Stimulated activated CD8-positive, alpha-beta memory T cell treated with anti-CD3 and anti-CD28 coated beads, Interleukin-12 subunit alpha, Interleukin-12 subunit beta, amount 100 ng/mL, for 24 hours (primary cell): Measurements from ENCODE around the gene ATF7IP.
A peak's percentile ranks its signal among the peaks of the same experiment; 100 is the strongest.
"Not testable (repeated sequence)": the region's sequence is repeated elsewhere in the genome, so short reads cannot be mapped to it uniquely, and the experiment has no call there.

ENCODE experiments used
- DNase-seq: peaks from one replicate; pipeline ENCODE4 v3.0.0-alpha.2; 2020; ENCODE audit errors: extremely low read depth

Gene ATF7IP

GRCh38 chr12:14379508-14379907 is 14.0 kb downstream of the ATF7IP start:
- DNase-seq, result no peak

GRCh38 chr12:14384783-14385638 is 19.5 kb downstream of the ATF7IP start:
- peak; percentile 14 for DNase-seq

- DNase-seq, result no peak
Observed at GRCh38 chr12:14387219-14387871, 21.9 kb downstream of the ATF7IP start.

- no peak for DNase-seq
Observed at GRCh38 chr12:14390449-14390848, 25.0 kb downstream of the ATF7IP start.

- DNase-seq, result no peak
Observed at GRCh38 chr12:14390870-14391530, 25.5 kb downstream of the ATF7IP start.

- DNase-seq, result no peak
Observed at GRCh38 chr12:14393751-14394150, 28.3 kb downstream of the ATF7IP start.

GRCh38 chr12:14394317-14395073 is 29.0 kb downstream of the ATF7IP start:
- no peak for DNase-seq

GRCh38 chr12:14395074-14395778 is 29.7 kb downstream of the ATF7IP start:
- no peak for DNase-seq

- no peak for DNase-seq
Observed at GRCh38 chr12:14396071-14396470, 30.6 kb downstream of the ATF7IP start.

- DNase-seq, result no peak
Observed at GRCh38 chr12:14399871-14400270, 34.4 kb downstream of the ATF7IP start.

- no peak for DNase-seq
Observed at GRCh38 chr12:14400599-14400998, 35.1 kb downstream of the ATF7IP start.

GRCh38 chr12:14401267-14401666 is 35.8 kb downstream of the ATF7IP start:
- not testable (repeated sequence) for DNase-seq

- DNase-seq, result no peak
Observed at GRCh38 chr12:14402697-14403096, 37.2 kb downstream of the ATF7IP start.

GRCh38 chr12:14403293-14403692 is 37.8 kb downstream of the ATF7IP start:
- no peak for DNase-seq

GRCh38 chr12:14403711-14404196 is 38.3 kb downstream of the ATF7IP start:
- DNase-seq, result no peak

- not testable (repeated sequence) for DNase-seq
Observed at GRCh38 chr12:14405407-14405806, 39.9 kb downstream of the ATF7IP start.

GRCh38 chr12:14408208-14408607 is 42.7 kb downstream of the ATF7IP start:
- DNase-seq, result no peak

GRCh38 chr12:14410177-14410576 is 44.7 kb downstream of the ATF7IP start:
- no peak for DNase-seq

- DNase-seq, result no peak
Observed at GRCh38 chr12:14410841-14411569, 45.5 kb downstream of the ATF7IP start.

GRCh38 chr12:14416658-14417057 is 51.2 kb downstream of the ATF7IP start:
- DNase-seq, result no peak
